Measurements from ENCODE around the gene CEACAM19. TPM values are rescaled to one million over a fixed set of nuclear protein-coding genes. Genes with fewer than 3 reads are reported as not detected.

Gene CEACAM19
- total RNA-seq, 1 experiment from 2014 or later = 3.5 TPM

GRCh38 chr19:44677019-44677811 lies 5.9 kb downstream of the CEACAM19 start:
- no peak overlapping the region for H3K18ac ChIP-seq (ENCODE audit: insufficient read length, low read depth, low read length)
- peak overlapping the region; percentile 26 for H2AFZ ChIP-seq (ENCODE audit: low read length)
- H4K20me1 ChIP-seq (ENCODE audit: control insufficient read depth, insufficient read depth, insufficient read length) = no peaks in the 10 kb centered on the region
- H2BK120ac ChIP-seq (ENCODE audit: low read depth, low read length, poor library complexity, severe bottlenecking) = no peak overlapping the region
- no peak for TF ChIP-seq CTCF (conservative IDR thresholded peaks at IDR 0.05)
- H3K56ac ChIP-seq (ENCODE audit: insufficient read length, low read depth, low read length) = no peak overlapping the region
- no peak overlapping the region for H2AK5ac ChIP-seq (ENCODE audit: insufficient read length, low read length)
- H2BK5ac ChIP-seq (ENCODE audit: insufficient read length, low read length) = no peak overlapping the region
- Mint-ChIP-seq H3K9me3 (no peaks in the 10 kb centered on the region; a peak in 1 of 5 replicates), H3K36me3 (ENCODE audit: insufficient read depth in 1 of 3, low read depth in 3 of 3) (no peaks in the 10 kb centered on the region), H3K27me3 (ENCODE audit: low read depth) (no peaks in the 10 kb centered on the region; the same call in none of the 2 replicates), H3K27ac (peak overlapping the region in 2 of 3 experiments; percentile 62 to 88; a peak in 4 of 7 replicates), H3K4me1 (peaks cover 5 to 8% of the 10 kb centered on the region in 2 experiments), H3K4me3 (no peak overlapping the region)
- H3K27me3 ChIP-seq (ENCODE audit: insufficient read depth, low read length) = no peaks in the 10 kb centered on the region; the same call in 1 of the 2 replicates
- H4K5ac ChIP-seq (ENCODE audit: insufficient read length, low read depth, low read length) = no peak overlapping the region
- no peak overlapping the region for H3K4me2 ChIP-seq (ENCODE audit: insufficient read depth, insufficient read length, low read length)
- H3K4me1 ChIP-seq (ENCODE audit: insufficient read depth, low read length) = no peaks in the 10 kb centered on the region
- no peak overlapping the region for H2BK15ac ChIP-seq (ENCODE audit: low read depth, low read length)
- peak; percentile 74 for DNase-seq
- H3K23me2 ChIP-seq (ENCODE audit: insufficient read length, low read depth, low read length, poor library complexity, severe bottlenecking) = no peaks in the 10 kb centered on the region
- no peak overlapping the region for H3K27ac ChIP-seq (ENCODE audit: insufficient read length, low read depth, low read length)
- no peaks in the 10 kb centered on the region for H3K79me2 ChIP-seq (ENCODE audit: insufficient read depth, low read length)
- no peak overlapping the region for H3K14ac ChIP-seq (ENCODE audit: insufficient read depth, low read length)
- H2BK20ac ChIP-seq (ENCODE audit: low read depth, low read length, poor library complexity, severe bottlenecking) = no peak overlapping the region
- H2BK12ac ChIP-seq (ENCODE audit: insufficient read length, low read depth, low read length) = no peak overlapping the region
- no peak overlapping the region for H4K91ac ChIP-seq (ENCODE audit: insufficient read length, low read depth, low read length)
- no CpG with 5 or more reads among the region's 8 CpGs for WGBS (ENCODE audit: extremely low coverage, insufficient read length, low lambda C conversion rate)
- H3K9ac ChIP-seq (ENCODE audit: extremely low read depth, insufficient read length, low read length) = no peak overlapping the region
- H3T11ph ChIP-seq (ENCODE audit: low read length) = no peak overlapping the region
- no peak overlapping the region for H3K4ac ChIP-seq (ENCODE audit: low read depth, low read length)
- H3K79me1 ChIP-seq (ENCODE audit: insufficient read depth, low read depth, low read length, poor library complexity, severe bottlenecking) = no peaks in the 10 kb centered on the region
- H4K8ac ChIP-seq (replicated peaks; ENCODE audit: insufficient read length, low read depth, low read length) = no peak overlapping the region
- no peak overlapping the region for H3K23ac ChIP-seq (ENCODE audit: insufficient read length, low read depth, low read length)
- H3K9me3 ChIP-seq (ENCODE audit: control insufficient read depth, low read depth, low read length) = no peaks in the 10 kb centered on the region
